HepG2 (cell line): ENCODE data around the gene CMIP. TPM values are rescaled to one million over a fixed set of nuclear protein-coding genes. Genes with fewer than 3 reads are reported as not detected.

Experiments used
- CTCF ChIP-seq: sonication (generic); formaldehyde crosslinking; IDR thresholded peaks from 2 replicates; pipeline ENCODE4 v1.5.0; 2020; ENCODE audit warnings: mild to moderate bottlenecking, missing genetic modification reagents, moderate library complexity
- DRAP1 ChIP-seq: IDR thresholded peaks from 2 replicates; pipeline ENCODE4 v1.6.1; 2016; ENCODE audit warnings: missing genetic modification reagents, missing compliant biosample characterization
- E2F2 ChIP-seq: sonication (generic); formaldehyde crosslinking; IDR thresholded peaks from 2 replicates; pipeline ENCODE4 v1.4.0; 2020; ENCODE audit warnings: missing genetic modification reagents, borderline replicate concordance
- ETS1 ChIP-seq: sonication (generic); formaldehyde crosslinking; IDR thresholded peaks from 2 replicates; pipeline ENCODE4 v1.4.0; 2020; ENCODE audit warnings: missing genetic modification reagents
- FOXK2 ChIP-seq: fragments of 450-650 bp; IDR thresholded peaks from 2 replicates; pipeline ENCODE4 v1.6.1; 2016
- GMEB1 ChIP-seq: sonication (generic); formaldehyde crosslinking; IDR thresholded peaks from 2 replicates; pipeline ENCODE4 v1.5.1; 2020; ENCODE audit warnings: missing genetic modification reagents, mild to moderate bottlenecking, borderline replicate concordance
- HMG20B ChIP-seq: conservative IDR thresholded peaks from 2 replicates; pipeline ENCODE4 v1.6.1; 2016; ENCODE audit warnings: missing genetic modification reagents, missing compliant biosample characterization
- KLF12 ChIP-seq: sonication (generic); formaldehyde crosslinking; IDR thresholded peaks from 2 replicates; pipeline ENCODE4 v1.4.0; 2020; ENCODE audit warnings: missing genetic modification reagents, borderline replicate concordance
- MTA3 ChIP-seq: sonication (generic); formaldehyde crosslinking; IDR thresholded peaks from 2 replicates; pipeline ENCODE4 v1.4.0; 2020; ENCODE audit warnings: missing genetic modification reagents
- PLRG1 ChIP-seq: fragments of 450-650 bp; conservative IDR thresholded peaks from 2 replicates; pipeline ENCODE4 v1.6.1; 2016
- RFX5 ChIP-seq: IDR thresholded peaks from 2 replicates; pipeline ENCODE4 v1.6.1; 2011; ENCODE audit warnings: low read depth, low read length, improper control_type of control experiment
- SMARCC2 ChIP-seq: fragments of 450-650 bp; IDR thresholded peaks from 2 replicates; pipeline ENCODE4 v1.6.1; 2017; ENCODE audit warnings: antibody characterized with exemption, mild to moderate bottlenecking
- SRSF9 ChIP-seq: fragments of 200-400 bp; formaldehyde crosslinking; IDR thresholded peaks from 2 replicates; pipeline ENCODE4 v1.6.1; 2018; ENCODE audit warnings: borderline replicate concordance, mild to moderate bottlenecking, low read depth, low read length; ENCODE audit not compliant: insufficient read depth, poor library complexity, severe bottlenecking
- TEF ChIP-seq: sonication (generic); formaldehyde crosslinking; IDR thresholded peaks from 2 replicates; pipeline ENCODE4 v1.5.0; 2020; ENCODE audit warnings: missing genetic modification reagents
- ZNF20 ChIP-seq: sonication (generic); formaldehyde crosslinking; IDR thresholded peaks from 2 replicates; pipeline ENCODE4 v1.4.0; 2020; ENCODE audit warnings: mild to moderate bottlenecking, moderate library complexity, missing genetic modification reagents
- ZNF329 ChIP-seq: sonication (generic); formaldehyde crosslinking; IDR thresholded peaks from 2 replicates; pipeline ENCODE4 v1.9.0; 2021; ENCODE audit warnings: low read depth, mild to moderate bottlenecking, missing genetic modification reagents
- ZNF382 ChIP-seq: sonication (generic); formaldehyde crosslinking; IDR thresholded peaks from 2 replicates; pipeline ENCODE4 v1.5.0; 2020; ENCODE audit warnings: missing genetic modification reagents, mild to moderate bottlenecking, borderline replicate concordance
- ZNF414 ChIP-seq: sonication (generic); formaldehyde crosslinking; IDR thresholded peaks from 2 replicates; pipeline ENCODE4 v1.5.0; 2020; ENCODE audit warnings: missing genetic modification reagents
- ZNF484 ChIP-seq: sonication (generic); formaldehyde crosslinking; IDR thresholded peaks from 2 replicates; pipeline ENCODE4 v1.5.1; 2020; ENCODE audit warnings: mild to moderate bottlenecking, low read depth, missing genetic modification reagents, borderline replicate concordance
- ZSCAN5A ChIP-seq: sonication (generic); formaldehyde crosslinking; IDR thresholded peaks from 2 replicates; pipeline ENCODE4 v1.8.0; 2022; ENCODE audit warnings: mild to moderate bottlenecking, missing genetic modification reagents, borderline replicate concordance
- polyA plus RNA-seq, 8 experiments: library from polyadenylated mRNA; depleted of rRNA in 3 of 8; stranded (reverse) in 7 of 8; unstranded in 1 of 8; fragments of >200 nt; fragmentation: Illumina TruSeq in 4 of 8; extraction: Trizol in 4 of 8; gene quantifications; 2 replicates each; pipeline versions ENCODE4 v1.2.1 to v1.2.3, GENCODE V29; 2011 to 2016; ENCODE audit warnings: low read depth in 4 of 8, missing spikeins in 1 of 8, mixed read lengths in 1 of 8; ENCODE audit not compliant: insufficient read depth in 1 of 8
- total RNA-seq, 5 experiments: library from RNA; depleted of rRNA; stranded (reverse); fragments of >200 nt; fragmentation: Illumina TruSeq; extraction: Trizol; gene quantifications; 2 replicates each; pipeline ENCODE4 v1.2.3, GENCODE V29; 2016; ENCODE audit warnings: low read depth in 1 of 5

CMIP gene
- total and polyA plus RNA-seq, 2 of the 13 experiments (the other 11 are each of a cell fraction or from before 2014, with no cell fraction given): 10.9 to 18.1 TPM

GRCh38 chr16:81548876-81549546 lies 104.4 kb downstream of the CMIP start (continued):
- no peak for TF ChIP-seq CTCF (CRISPR knock-in tag)
- TF ChIP-seq ZNF329 (CRISPR knock-in tag): no peak
- TF ChIP-seq PLRG1: no peak
- no peak for TF ChIP-seq FOXK2
- no peak for TF ChIP-seq ZNF20 (CRISPR knock-in tag)
- TF ChIP-seq ZSCAN5A (CRISPR knock-in tag): peak; percentile 75; the same call in 1 of the 2 replicates
- no peak for TF ChIP-seq ZNF382 (CRISPR knock-in tag)
- 0 out of 2 replicates have a peak, but pooled peaks have one; percentile 36 for TF ChIP-seq HMG20B (CRISPR knock-in tag)
- no peak for TF ChIP-seq MTA3 (CRISPR knock-in tag)
- TF ChIP-seq GMEB1 (CRISPR knock-in tag): no peak
- no peak for TF ChIP-seq TEF (CRISPR knock-in tag)
- TF ChIP-seq ETS1 (CRISPR knock-in tag): no peak
- TF ChIP-seq KLF12 (CRISPR knock-in tag): no peak
- TF ChIP-seq ZNF414 (CRISPR knock-in tag): peak; percentile 63
- TF ChIP-seq SRSF9: no peak
- TF ChIP-seq E2F2: no peak
- TF ChIP-seq ZNF484 (CRISPR knock-in tag): no peak
- peak; percentile 42 for TF ChIP-seq DRAP1 (CRISPR knock-in tag)
- TF ChIP-seq RFX5: peak; percentile 32; the same call in 1 of the 2 replicates
- TF ChIP-seq SMARCC2: no peak
